ENCODE measurements around the gene ORC4.

ORC4 gene

DNA sequence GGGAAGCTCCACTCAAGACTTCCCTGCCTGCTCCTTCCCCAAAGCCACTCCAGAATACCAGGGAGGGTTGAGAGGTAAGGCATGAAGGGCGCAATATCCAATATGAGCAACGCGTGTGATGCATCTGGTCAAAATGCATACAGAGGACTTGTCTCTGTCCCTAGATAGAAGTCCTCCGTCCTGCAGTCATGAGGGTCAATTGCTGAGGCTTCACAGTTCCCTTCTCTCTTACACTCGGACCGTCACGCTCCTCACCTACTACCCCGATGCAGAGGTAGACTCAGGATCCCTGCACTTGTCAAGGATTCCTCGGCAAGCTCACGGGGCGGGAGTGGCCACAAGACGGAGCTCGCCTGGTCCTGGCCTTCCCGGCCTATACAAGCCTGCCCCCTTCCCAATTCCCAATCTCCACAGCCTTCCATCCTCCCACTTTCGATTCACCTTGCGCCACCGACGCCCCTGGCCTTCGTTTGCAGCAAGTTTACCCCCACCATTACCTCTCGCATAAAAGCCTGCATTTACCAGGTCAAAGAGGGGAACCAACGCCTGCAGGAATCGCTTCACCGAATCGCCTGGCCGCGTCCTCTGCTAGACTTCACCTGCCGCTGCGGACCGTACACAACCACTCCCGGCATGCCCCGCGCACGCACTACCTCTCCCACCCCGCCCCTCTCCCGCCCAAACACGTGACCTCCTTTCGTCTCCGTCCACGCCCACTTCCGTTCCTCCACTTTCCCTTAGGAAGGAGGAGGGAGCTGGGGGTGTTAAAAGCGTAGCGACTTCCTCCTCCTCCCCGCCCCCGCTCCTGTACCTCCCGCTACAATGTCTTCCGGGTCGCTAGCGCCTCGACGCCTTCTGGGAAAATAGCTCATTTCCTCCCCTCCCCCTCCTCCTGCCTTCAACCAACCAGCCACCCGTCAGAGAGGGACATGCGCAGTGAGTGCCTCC, at the start of gene ORC4:
Gene ORC4, minus strand, starts transcription at position 627 of the 948 bp plus-strand sequence. CDS start 44,779 bp downstream, outside the sequence.
- peak; percentile 99 for DNase-seq

DNA sequence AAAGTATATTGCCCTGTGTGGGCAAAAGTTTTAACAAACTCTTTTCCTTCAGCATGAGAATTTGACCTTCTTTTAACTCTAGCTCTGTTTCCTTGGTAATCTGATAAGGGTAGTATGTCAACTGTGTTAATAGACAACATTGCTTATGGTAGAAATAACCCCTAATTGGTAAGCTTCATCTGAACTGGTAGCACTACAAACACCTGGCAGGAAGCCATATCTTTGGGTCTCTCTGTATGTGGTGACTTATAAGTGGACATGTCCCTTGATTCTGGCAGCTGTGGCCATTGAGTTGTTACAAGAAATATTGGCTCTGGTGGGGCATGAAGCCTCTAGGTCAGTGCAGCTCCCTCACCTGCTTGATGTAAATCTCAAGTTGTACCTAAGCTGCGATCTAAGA, 47.3 kb upstream of the ORC4 start:
- no peak for DNase-seq

DNA sequence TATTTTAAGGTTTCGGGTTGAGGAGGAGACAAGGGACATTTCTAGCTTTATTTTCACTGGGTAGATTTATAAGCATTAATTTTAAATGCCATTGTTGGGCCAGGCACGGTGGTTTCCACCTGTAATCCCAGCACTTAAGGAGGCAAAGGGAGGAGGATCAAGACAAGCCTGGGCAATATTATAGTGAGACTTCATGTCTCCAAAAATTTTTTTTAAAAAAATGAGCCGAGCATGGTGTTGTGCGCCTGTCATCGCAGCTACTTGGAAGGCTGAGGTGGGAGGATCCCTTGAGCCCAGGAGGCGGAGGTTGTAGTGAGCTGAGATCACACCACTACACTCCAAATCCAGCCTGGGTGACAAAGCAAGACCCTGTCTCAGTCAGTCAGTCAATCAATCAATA, 45.4 kb upstream of the ORC4 start:
- no peak for DNase-seq

DNA sequence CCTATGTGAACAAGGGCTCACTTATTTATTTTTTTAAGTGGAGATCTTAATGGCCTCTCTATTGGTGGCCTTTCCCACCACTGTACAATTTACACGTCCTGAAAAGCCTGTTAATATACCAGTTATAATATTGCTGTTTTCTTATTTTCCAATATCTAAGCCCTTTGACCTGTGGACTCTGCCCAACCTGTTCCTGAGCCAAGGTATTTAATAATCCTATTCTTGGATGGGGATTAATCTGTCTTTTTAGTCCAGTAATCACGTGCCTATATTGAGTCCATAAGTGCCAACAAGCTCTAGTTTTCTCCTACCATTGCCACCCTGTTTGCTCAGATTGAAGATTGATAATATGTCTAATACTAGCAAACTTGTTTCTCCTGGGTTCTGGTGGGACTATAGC, 43.1 kb upstream of the ORC4 start:
- no peak for DNase-seq

DNA sequence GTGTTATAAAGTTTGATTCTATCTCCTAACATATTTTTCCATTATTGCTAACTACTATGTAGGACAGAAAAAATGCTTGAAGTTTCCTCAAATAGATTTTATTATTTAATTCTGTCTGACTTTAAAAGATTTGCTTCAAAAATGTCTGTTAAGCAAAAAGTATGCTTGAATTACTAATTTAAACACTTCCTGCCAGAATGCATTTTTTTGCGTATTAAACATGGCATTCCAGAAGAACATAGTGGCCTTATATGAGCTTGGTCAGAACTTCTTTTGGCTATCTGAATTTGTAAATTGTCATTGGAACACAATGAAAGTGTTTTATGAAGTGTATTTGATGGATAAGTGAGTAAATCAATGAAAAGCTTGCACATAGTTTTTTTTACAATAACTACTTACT, 38.1 kb upstream of the ORC4 start:
- no peak for DNase-seq

DNA sequence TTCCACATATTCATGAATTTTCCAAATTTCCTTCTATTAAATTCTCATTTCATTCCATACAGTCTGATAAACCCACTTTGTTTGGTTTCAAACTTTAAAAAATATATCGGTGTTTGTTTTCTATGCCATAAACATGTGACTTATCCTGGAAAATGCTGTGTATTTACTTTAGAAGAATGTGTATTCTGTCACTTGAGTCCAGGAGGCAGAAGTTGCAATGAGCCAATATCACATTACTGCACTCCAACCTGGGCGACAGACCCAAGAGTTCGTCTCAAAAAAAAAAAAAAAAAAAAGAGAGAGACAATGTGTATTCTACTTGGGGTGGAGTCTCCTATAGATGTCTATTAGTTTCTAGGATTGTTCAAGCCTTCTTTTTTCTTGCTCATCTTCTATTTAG, 32.1 kb upstream of the ORC4 start:
- DNase-seq, result peak; percentile 31

DNA sequence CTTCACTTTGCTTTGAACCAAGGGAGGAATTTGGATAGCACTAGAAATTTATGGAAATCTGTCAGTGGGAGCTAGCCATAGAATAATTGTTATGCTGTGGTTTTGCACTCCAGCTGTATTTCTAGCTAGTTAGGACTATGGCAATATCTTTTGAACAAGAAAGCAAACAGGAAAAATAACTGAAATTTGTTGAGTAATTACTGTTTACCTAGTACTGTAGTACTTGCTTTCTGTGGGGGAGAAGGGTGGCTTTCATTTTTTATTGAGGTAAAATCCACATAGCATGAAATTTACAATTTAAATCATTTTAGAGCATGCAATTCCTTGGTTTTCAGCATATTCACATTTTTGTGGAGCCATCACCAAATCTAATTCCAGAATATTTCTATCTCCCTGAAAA, 28.7 kb upstream of the ORC4 start:
- no peak for DNase-seq

DNA sequence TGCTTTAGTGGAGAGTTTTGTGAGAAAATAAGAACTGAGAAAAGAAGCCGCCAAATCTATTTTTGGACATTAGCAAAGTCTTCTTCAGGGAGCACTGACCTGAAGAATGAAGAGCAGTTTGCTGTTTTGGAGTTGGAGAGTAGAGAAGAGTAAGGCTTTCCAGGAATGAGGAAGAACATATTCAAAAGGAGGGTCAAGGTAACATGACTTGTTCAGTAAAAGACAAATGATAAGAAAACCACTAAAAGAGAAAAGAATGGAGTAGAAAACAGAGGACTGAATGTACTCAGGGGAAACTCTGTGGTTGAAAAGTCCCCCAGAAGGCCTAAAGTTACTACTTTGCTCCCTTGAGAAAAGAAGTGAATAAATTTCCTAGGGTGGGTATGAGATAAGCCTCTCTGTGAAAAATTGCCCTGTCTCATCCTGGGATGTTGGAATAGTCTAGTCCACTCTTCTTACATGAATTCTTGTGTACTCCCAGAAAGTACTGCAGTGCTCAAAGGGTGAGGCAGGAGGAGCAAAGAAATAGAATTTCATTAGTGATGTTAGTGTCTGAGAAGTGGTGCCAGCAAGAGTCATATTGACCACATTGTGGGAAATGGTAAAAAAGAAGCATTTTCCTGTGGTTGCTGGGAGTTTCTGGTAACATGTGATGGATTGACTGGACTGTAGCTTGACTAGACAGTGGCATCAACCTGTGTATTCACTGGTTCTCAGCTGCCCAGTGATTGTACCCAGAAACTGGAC, 28.1 kb upstream of the ORC4 start:
- DNase-seq, result no peak

DNA sequence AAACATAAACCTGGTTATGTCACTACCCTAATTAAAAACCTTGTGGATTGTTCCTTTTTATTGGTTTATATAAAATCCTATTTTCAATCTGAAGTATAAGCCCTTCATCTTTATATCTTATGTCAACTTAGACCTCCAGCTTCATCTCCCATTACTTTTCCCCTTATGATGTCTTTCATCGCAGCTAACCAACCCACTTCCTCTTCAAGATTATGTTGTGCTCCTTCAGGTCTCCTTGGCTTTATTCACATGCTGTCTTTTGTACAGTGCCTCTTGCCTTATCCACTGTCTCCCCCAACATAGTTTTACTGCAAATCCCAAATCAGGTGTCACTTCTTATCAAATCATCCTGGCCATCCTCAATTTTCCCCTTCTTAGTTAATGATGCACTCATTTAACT, 26.3 kb upstream of the ORC4 start:
- no peak for DNase-seq

DNA sequence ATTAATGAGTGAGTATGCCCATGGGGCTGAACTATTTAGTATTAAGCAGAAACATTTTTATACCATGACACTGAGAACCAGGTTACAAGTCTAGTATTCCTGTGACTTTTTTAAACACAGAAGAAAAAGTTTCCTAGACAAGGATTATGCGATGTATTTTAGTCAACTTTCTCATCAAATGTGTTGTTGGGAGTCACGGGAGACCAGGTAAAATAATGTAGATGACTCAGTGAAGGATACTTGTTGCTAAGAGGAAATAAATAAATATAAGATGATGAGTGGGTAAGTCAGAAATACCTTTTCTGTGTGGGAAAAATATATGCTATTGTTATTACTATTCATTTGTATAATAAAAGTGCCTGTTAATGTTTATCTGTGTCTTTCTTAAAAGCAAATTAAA, 23.8 kb upstream of the ORC4 start:
- DNase-seq, result no peak

DNA sequence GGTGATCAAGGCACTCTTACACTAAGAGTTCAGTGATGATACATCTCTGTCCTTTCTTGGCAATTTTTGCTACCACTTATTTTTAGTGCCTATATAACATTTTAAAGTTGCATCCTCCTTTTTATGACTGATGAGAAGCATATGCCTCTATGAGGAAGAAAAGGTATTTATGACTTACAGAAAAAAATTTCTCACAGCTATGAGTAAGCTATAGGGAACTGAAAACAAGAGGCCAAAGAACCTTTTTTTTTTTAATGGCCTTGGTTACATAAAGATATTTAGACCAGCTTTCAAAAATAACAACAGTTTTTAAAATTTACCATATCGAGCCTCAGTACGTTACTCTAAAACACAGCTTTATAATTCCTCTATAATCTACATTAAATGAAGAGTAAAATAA, 21.7 kb upstream of the ORC4 start:
- no peak for DNase-seq

DNA sequence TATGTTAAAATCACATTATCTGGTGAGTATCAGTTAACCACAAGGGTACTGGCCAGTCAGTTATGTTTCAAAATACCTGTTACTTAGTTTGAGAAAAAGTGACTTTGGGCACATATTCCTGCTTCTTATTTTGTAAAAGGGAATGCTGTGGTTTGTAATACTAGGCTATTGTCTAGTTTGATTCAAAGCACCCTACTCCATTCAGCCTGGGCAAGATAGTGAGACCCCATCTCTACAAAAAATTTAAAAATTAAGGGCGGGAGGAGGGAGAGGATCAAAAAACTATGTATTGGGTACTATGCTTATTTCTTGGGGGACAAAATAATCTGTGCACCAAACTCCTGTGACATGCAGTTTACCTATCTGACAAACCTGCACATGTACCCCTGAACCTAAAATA, 19.2 kb upstream of the ORC4 start:
- no peak for DNase-seq

DNA sequence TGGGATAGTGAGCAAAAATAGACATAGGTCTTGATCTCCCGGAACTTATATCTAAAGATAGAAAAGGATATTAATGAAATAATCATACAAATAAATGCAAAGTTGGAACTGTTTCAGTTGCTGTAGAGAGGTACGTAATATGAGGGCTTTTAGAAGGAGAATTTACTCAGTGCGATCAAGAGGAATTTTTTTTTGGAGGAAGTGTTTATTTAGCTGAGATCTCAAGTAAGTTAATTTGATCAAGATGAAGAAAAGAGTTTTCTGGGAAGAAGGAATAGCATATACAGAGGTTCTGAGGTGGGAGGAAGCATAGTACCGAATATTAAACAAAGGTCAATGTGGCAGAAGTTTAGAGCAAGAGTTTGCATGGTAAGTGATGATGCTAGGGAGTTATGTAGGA, 11.7 kb upstream of the ORC4 start:
- no peak for DNase-seq

DNA sequence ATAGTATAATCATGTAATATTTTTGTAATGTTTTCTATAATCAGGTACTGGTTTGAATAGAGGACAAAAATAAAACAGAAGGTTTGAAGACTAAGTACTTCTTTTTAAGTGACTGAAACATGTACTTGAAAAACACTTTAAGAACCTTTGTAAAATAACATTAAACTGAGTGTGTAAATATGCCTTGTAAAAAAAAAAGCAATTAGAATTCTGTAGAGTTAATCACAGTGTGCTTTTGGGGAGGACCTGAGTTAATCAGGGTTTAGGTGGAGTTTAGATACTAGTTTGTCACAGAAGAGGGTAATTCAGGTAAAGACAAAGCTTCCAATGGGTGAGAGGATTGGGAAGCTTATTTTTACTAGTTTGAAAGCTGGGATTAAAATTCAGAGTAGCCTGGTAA, 10.6 kb upstream of the ORC4 start:
- DNase-seq, result no peak

DNA sequence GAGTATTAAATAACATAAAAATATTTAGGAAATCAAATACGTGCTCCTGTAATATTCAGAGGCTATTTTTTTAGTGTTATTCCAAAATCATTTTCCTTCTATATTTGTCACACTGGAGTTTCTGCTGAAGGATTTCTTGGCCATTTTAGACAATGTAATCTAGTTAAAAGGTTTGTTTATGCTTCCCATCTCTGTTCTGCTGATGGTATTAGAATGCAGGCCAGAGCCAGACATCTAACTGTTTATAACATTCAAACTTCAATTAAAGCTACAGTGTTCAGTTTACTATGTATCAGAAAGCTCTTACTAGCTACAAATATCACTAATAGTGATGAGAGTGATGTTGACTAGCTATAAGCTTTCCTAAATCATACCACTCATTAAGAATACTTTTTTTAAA, 8.2 kb upstream of the ORC4 start:
- no peak for DNase-seq

DNA sequence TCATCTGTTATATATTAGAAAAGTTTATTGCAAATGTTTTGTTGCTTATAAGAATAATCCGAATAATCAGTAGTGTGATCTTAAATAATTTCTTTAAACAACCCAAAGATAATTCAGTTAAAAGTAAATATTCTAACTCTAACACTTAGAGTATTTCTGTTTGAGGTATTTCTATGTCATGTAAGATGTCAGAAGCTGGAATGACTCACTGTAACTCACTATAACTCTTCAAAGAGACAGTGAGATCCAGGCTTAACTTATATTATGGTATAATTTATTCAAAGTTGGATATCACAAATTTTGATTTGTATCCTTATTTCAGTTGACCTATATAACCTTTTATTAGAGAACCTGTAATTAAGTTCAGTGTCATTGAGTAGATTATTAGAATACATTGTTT, 7.3 kb upstream of the ORC4 start:
- no peak for DNase-seq

DNA sequence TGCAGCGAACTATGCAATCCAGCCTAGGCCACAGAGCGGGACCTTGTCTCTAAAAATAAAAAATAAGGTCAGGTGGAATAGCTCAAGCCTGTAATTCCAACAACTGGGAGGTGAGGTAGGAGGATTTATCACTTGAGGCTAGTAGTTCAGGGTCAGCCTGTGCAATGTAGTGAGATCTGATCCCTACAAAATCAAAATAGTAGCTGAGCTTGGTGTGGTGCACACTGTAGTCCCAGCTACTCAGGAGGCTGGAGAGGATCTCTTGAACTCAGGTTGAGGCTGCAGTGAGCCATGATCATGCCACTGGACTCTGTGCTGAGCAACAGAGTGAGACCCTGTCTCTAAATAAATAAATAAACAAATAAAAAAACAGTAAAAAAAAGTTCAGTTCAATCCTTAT, 6.0 kb upstream of the ORC4 start:
- DNase-seq, result no peak

DNA sequence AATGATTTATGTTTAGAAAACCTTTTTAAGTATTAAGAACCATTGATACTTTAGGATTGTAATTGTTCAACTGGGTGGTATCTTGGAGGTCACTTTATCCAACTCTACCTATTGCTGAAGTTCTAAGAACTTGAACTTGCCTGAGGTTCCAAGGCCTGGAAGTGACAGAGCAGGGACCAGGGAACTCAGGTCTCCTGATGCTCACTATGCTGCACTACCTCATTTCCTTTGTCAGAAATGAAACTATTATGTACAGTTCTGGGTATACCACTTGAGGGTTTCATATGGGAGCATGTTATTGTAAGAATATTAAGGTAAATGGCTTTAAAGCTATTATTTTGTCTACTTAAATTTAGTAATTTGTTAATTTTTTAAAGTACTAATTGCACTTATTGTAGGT, 3.3 kb upstream of the ORC4 start:
- no peak for DNase-seq

DNA sequence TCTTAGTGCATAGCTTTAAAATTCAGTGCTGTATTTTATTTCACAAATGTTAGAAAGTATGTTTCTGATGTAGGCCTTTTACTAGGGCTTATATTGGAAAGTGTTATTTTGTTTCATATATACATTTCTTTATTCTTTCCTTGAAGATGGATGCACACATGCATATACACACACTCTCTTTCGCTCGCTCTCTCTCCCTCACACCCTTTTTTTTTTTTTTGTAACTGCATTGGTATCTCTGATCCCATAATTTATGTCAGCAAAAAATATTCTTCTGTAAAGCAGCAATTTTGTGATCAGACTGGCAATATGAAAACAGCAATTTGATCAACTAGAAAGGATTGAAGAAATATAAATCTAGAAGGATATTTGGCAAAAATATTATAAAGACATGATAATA, 2.3 kb upstream of the ORC4 start:
- no peak for DNase-seq

DNA sequence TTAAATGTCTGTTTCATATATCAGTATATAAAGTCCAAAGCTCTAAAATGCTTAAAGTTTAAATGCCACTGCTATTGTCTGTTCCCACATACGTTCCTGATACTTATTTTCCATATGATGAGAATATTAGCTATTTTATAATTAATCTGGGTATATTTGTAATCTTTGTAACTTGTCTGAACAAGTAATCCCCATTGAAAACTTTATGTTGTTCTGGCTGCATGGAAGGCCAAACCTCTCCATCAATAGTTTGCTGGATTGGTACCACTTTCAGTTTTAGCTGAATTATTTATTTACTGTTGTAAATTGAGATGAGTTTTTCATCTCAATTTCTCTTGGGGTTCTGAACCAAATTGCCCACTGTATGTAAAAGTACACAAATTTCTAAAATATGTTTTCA, 1.8 kb upstream of the ORC4 start:
- DNase-seq, result no peak

DNA sequence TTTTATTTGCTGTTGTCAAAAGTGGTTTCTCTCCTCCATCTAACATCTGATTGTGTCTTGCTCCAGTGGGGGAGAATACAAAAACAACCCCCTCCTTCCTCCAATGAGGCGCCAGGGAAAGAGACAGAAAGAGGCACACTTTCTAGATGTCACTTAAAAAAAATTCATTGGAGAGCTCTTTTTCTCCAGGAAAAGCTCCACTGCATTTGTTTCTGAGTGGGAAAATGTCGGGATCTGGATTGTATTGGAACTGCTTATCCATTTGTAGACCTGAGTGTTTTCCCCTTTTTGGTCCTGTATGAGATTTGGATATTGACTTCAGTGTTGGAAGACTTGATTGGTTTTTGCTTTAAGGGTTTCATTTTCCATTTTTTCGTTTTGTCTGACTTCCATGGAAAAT, 1.3 kb upstream of the ORC4 start:
- DNase-seq, result no peak

DNA sequence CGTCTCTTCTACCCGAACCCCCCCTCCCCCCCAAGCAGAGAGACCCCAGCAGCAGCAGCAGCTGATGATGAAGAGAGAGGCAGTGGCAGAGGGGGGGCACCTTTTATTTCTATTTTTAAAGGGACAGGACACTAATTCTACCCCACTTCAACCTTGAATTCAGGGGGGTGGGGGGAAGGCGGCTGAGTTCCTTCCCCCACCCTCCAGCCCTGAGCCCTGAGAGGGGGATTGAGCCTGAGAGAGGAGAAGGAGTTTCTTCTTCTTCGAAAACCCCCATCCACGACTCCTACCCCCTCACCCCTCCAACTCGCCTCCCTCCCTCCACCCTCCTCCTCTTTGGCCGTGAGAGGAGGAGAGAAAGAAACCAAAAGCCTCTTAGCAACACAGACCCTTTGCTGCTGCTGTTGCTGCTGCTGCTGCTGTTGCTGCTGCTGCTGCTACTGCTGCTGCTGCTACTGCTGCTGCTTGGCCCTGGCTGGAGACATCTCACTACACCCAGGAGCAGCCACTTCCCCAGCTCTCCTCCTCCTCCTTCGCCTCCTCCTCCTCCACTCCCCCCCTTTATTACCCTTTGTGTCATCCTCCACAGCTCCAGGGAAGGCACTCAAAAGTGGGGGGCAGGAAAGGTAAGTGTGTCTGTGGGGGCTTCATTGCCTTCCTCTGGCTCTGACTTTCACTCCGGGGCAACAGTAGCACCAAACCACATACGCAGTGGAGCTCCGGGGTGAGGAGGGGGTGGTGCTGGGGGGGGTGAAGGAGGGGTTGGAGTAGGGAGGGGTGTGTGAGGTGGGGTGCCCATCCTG, 723 bp upstream of the ORC4 start, which contains the start of gene MBD5:
Gene MBD5, plus strand, starts transcription at position 33 of the 803 bp plus-strand sequence.
- peak; percentile 65 for DNase-seq

DNA sequence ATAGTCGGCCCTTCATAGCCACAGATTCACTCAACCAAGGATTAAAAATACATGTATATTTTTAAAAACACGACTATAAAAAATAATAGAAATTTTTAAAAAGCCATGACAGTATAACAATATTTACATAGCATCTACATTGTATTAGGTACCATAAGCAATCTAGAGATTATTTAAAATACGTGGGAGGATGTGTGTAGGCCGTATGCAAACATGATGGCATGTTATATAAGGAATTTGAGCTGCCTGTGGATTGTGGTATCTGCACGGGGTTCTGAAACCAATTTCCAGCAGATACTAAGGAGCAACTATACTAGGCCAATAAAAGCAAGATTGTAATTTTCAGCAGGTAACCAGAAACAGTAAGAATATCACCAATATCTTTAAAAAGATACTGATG, 5.9 kb downstream of the ORC4 start:
- no peak for DNase-seq
